Sigmoid colon (tissue), 7 donors: Measurements from ENCODE around the gene AEN. TPM values are rescaled to one million over a fixed set of nuclear protein-coding genes. Genes with fewer than 3 reads are reported as not detected.

Experiments
- DNase-seq: peaks from one replicate; pipeline ENCODE4 v3.0.0-alpha.2; 2019
- H3K27ac ChIP-seq, 4 donors: fragments of 200-600 bp; sonication (generic); one replicate each; pipeline ENCODE4 v1.5.1; 2016 to 2019; ENCODE audit warnings: mild to moderate bottlenecking in 1 of 4
- H3K27me3 ChIP-seq, 3 donors: fragments of 200-600 bp; sonication (generic); one replicate each; pipeline ENCODE4 v1.5.1; 2019; ENCODE audit warnings: mild to moderate bottlenecking in 1 of 3
- H3K36me3 ChIP-seq, 4 donors: fragments of 200-600 bp; sonication (generic); one replicate each; pipeline ENCODE4 v1.5.1; 2016 to 2019
- H3K4me1 ChIP-seq, 4 donors: fragments of 200-600 bp; sonication (generic); one replicate each; pipeline ENCODE4 v1.5.1; 2017 to 2019
- H3K4me3 ChIP-seq, 4 donors: fragments of 200-600 bp; sonication (generic); one replicate each; pipeline ENCODE4 v1.5.1; 2017 to 2019; ENCODE audit warnings: mild to moderate bottlenecking in 2 of 4, moderate library complexity in 1 of 4
- H3K9me3 ChIP-seq, 4 donors: fragments of 200-600 bp in 3 of 4; sonication (generic) in 3 of 4; one replicate each; pipeline versions ENCODE4 v1.5.1 to v1.6.1; 2013 to 2019
- CTCF ChIP-seq, 4 experiments: fragments of 450-650 bp in 3 of 4; fragments of 200-600 bp in 1 of 4; IDR thresholded peaks; one replicate each; pipeline ENCODE4 v1.5.1; 2016 to 2019; ENCODE audit warnings: antibody characterized with exemption in 4 of 4, mild to moderate bottlenecking in 3 of 4, moderate library complexity in 2 of 4
- EP300 ChIP-seq, 4 donors: sonication (generic); formaldehyde crosslinking; IDR thresholded peaks; one replicate each; pipeline ENCODE4 v1.6.1; 2017; ENCODE audit warnings: antibody characterized with exemption in 4 of 4
- POLR2A ChIP-seq, 2 donors: fragments of 450-650 bp; IDR thresholded peaks; one replicate each; pipeline ENCODE4 v1.6.1; 2016; ENCODE audit warnings: antibody characterized with exemption in 2 of 2, mild to moderate bottlenecking in 2 of 2, moderate library complexity in 2 of 2
- POLR2AphosphoS5 ChIP-seq, 4 donors: sonication (generic); formaldehyde crosslinking; IDR thresholded peaks; one replicate each; pipeline ENCODE4 v1.6.1; 2017; ENCODE audit warnings: antibody characterized with exemption in 4 of 4
- WGBS, 2 donors: extraction: QIAGEN DNeasy Blood & Tissue Kit; methylation state at CpG; one replicate each; pipeline ENCODE4 v1.1.7; 2013; 5-methylcytosine and 5-hydroxymethylcytosine counted together
- intact Hi-C: fragments of 100-400 bp; cut with DNase I; formaldehyde crosslinking; loops from one replicate; pipeline ENCODE4 v1.15.1; 2023
- polyA plus RNA-seq, 3 donors: library from polyadenylated mRNA; stranded (reverse); fragments of 200-250 nt; gene quantifications; one replicate each; pipeline ENCODE4 v1.2.3, GENCODE V29; 2013
- total RNA-seq, 4 donors: library from RNA; depleted of rRNA; stranded (reverse); fragments of >200 nt; gene quantifications; one replicate each; pipeline ENCODE4 v1.1.0, GENCODE V29; 2016
- donor health status: healthy with polysubstance abuse.
- donor health status: Bipolar disorder and iron deficiency.
- donor health status: healthy.

AEN gene
- total and polyA plus RNA-seq, 7 donors, result 4.2 to 19.7 (median 8.8) TPM

- intact Hi-C loops, result loop anchor here (1.0 to 5.0 kb wide), 2 partner anchors 177 to 240 kb away; partner anchors contain the start of gene HAPLN3
- 32 to 44% methylated on average over 13 of the region's 13 CpGs for WGBS, 2 donors
Measured at GRCh38 chr15:88657326-88658069, 36.4 kb downstream of the AEN start.

GRCh38 chr15:88658070-88658965 lies 37.2 kb downstream of the AEN start:
- no peak overlapping the region for H3K4me3 ChIP-seq
- DNase-seq, result peak; percentile 47
- no peaks in the 10 kb centered on the region for H3K9me3 ChIP-seq
- peaks cover 0 to 10% (median 0%) of the 10 kb centered on the region in 4 donors for H3K4me1 ChIP-seq
- no peak overlapping the region for H3K27ac ChIP-seq
- WGBS, 2 donors, result 78 to 80% methylated on average over 13 of the region's 13 CpGs
- H3K27me3 ChIP-seq, result no peaks in the 10 kb centered on the region
- TF ChIP-seq CTCF (IDR thresholded peaks at IDR 0.05), result no peak
- no peak for TF ChIP-seq EP300 (IDR thresholded peaks at IDR 0.05)
- TF ChIP-seq POLR2A (IDR thresholded peaks at IDR 0.05), result no peak
- no peaks in the 10 kb centered on the region for H3K36me3 ChIP-seq
- intact Hi-C loops, result loop anchor here (5.0 kb wide), 1 partner anchor 239 kb away; the partner anchor contains the start of gene HAPLN3

More at GRCh38 chr15:88657326-88658069, 36.4 kb downstream of the AEN start:
- no peak overlapping the region for H3K27ac ChIP-seq
- DNase-seq, result peak; percentile 68
- TF ChIP-seq POLR2AphosphoS5 (IDR thresholded peaks at IDR 0.05) (no peak), CTCF (IDR thresholded peaks at IDR 0.05) (peak; percentile 31 to 64 (median 56))
- H3K4me1 ChIP-seq, result peaks cover 0 to 10% (median 0%) of the 10 kb centered on the region in 4 donors
- no peaks in the 10 kb centered on the region for H3K9me3 ChIP-seq
- H3K4me3 ChIP-seq, result no peak overlapping the region
- H3K27me3 ChIP-seq, result no peaks in the 10 kb centered on the region
- no peaks in the 10 kb centered on the region for H3K36me3 ChIP-seq

GRCh38 chr15:88658972-88659931 lies 38.1 kb downstream of the AEN start:
- Histone ChIP-seq H3K27ac (no peak overlapping the region), H3K4me3 (no peak overlapping the region), H3K4me1 (peaks cover 0 to 10% (median 0%) of the 10 kb centered on the region in 4 donors), H3K9me3 (no peaks in the 10 kb centered on the region), H3K36me3 (no peaks in the 10 kb centered on the region), H3K27me3 (no peaks in the 10 kb centered on the region)
- TF ChIP-seq CTCF (IDR thresholded peaks at IDR 0.05), result no peak
- TF ChIP-seq POLR2A (IDR thresholded peaks at IDR 0.05), result no peak
- TF ChIP-seq POLR2AphosphoS5 (IDR thresholded peaks at IDR 0.05), result no peak
- TF ChIP-seq EP300 (IDR thresholded peaks at IDR 0.05), result no peak
- intact Hi-C loops, result loop anchor here (5.0 kb wide), 1 partner anchor 238 kb away; the partner anchor contains the start of gene HAPLN3
- peak; percentile 56 for DNase-seq
- 77 to 79% methylated on average over 18 of the region's 18 CpGs for WGBS, 2 donors

GRCh38 chr15:88661041-88661700 lies 40.0 kb downstream of the AEN start:
- H3K27ac ChIP-seq, result no peak overlapping the region
- intact Hi-C loops, result no loop called here
- DNase-seq, result peak; percentile 39

More at GRCh38 chr15:88661041-88661700, 40.0 kb downstream of the AEN start:
- Histone ChIP-seq H3K36me3 (no peaks in the 10 kb centered on the region), H3K4me1 (peaks cover 0 to 10% (median 0%) of the 10 kb centered on the region in 4 donors), H3K27me3 (no peaks in the 10 kb centered on the region), H3K9me3 (no peaks in the 10 kb centered on the region), H3K4me3 (no peak overlapping the region)
- TF ChIP-seq EP300 (IDR thresholded peaks at IDR 0.05), result no peak
- TF ChIP-seq CTCF (IDR thresholded peaks at IDR 0.05), result no peak
- TF ChIP-seq POLR2AphosphoS5 (IDR thresholded peaks at IDR 0.05), result no peak
- TF ChIP-seq POLR2A (IDR thresholded peaks at IDR 0.05), result no peak
